GM23338 (cell line): Measurements from ENCODE around the gene IL4I1. TPM values are rescaled to one million over a fixed set of nuclear protein-coding genes. Genes with fewer than 3 reads are reported as not detected.

Experiments used
- ATAC-seq: fragments of 200-7000 bp; cut with Tn5 transposase; 3 replicates; pipeline ENCODE4 v1.9.1; 2020
- DNase-seq: peaks from one replicate; pipeline ENCODE4 v3.0.0-alpha.2; 2015; ENCODE audit warnings: low spot score
- H2AFZ ChIP-seq: fragments of 200-600 bp; sonication (generic); 2 replicates; pipeline ENCODE4 v1.8.0; 2016; ENCODE audit warnings: antibody characterized with exemption, mild to moderate bottlenecking, moderate library complexity
- H3F3A ChIP-seq: fragments of 200-600 bp; sonication (generic); replicated peaks from 2 replicates; pipeline ENCODE4 v1.8.0; 2017; ENCODE audit warnings: antibody characterized with exemption, mixed run types, low read depth
- H3K27ac ChIP-seq: fragments of 200-600 bp; sonication (generic); 2 replicates; pipeline ENCODE4 v1.6.1; 2016; ENCODE audit warnings: low read depth
- H3K27me3 ChIP-seq: fragments of 200-600 bp; sonication (generic); 2 replicates; pipeline ENCODE4 v1.8.0; 2016; ENCODE audit warnings: mild to moderate bottlenecking, mixed run types, moderate library complexity; ENCODE audit not compliant: insufficient read depth
- H3K36me3 ChIP-seq: fragments of 200-600 bp; sonication (generic); 2 replicates; pipeline ENCODE4 v1.8.0; 2016; ENCODE audit warnings: mild to moderate bottlenecking; ENCODE audit not compliant: insufficient read depth
- H3K4me1 ChIP-seq: fragments of 200-600 bp; sonication (generic); 2 replicates; pipeline ENCODE4 v1.8.0; 2016; ENCODE audit warnings: mild to moderate bottlenecking, moderate library complexity; ENCODE audit not compliant: insufficient read depth
- H3K4me2 ChIP-seq: fragments of 200-600 bp; sonication (generic); 2 replicates; pipeline ENCODE4 v1.7.1; 2017; ENCODE audit warnings: mixed run types
- H3K4me3 ChIP-seq: fragments of 200-600 bp; sonication (generic); 2 replicates; pipeline ENCODE4 v1.6.1; 2016; ENCODE audit warnings: mixed run types
- H3K79me2 ChIP-seq: fragments of 200-600 bp; sonication (generic); replicated peaks from 2 replicates; pipeline ENCODE4 v1.8.0; 2017; ENCODE audit warnings: mild to moderate bottlenecking; ENCODE audit not compliant: insufficient read depth
- H3K9me2 ChIP-seq: fragments of 200-600 bp; sonication (generic); 2 replicates; pipeline ENCODE4 v1.8.0; 2017; ENCODE audit not compliant: insufficient read depth
- H4K20me1 ChIP-seq: fragments of 200-600 bp; sonication (generic); replicated peaks from 2 replicates; pipeline ENCODE4 v1.8.0; 2017; ENCODE audit warnings: mild to moderate bottlenecking; ENCODE audit not compliant: insufficient read depth
- H3K27ac Mint-ChIP-seq: 2 replicates; pipeline ENCODE4 v1.8.0; 2020; ENCODE audit warnings: inconsistent platforms, mild to moderate bottlenecking, moderate library complexity, mixed read lengths
- H3K27me3 Mint-ChIP-seq: 3 replicates; pipeline ENCODE4 v1.8.0; 2022; ENCODE audit warnings: low read depth, mild to moderate bottlenecking, moderate library complexity, mixed read lengths, inconsistent platforms; ENCODE audit not compliant: insufficient read depth, poor library complexity
- H3K36me3 Mint-ChIP-seq: 3 replicates; pipeline ENCODE4 v1.8.0; 2021; ENCODE audit warnings: low read depth, mild to moderate bottlenecking, inconsistent platforms, moderate library complexity, mixed read lengths
- H3K4me1 Mint-ChIP-seq: 3 replicates; pipeline ENCODE4 v1.8.0; 2020; ENCODE audit warnings: mild to moderate bottlenecking, inconsistent platforms, mixed read lengths
- H3K4me3 Mint-ChIP-seq: 3 replicates; pipeline ENCODE4 v1.8.0; 2021; ENCODE audit warnings: moderate library complexity, mild to moderate bottlenecking, inconsistent platforms, mixed read lengths
- H3K9me3 Mint-ChIP-seq: 3 replicates; pipeline ENCODE4 v1.8.0; 2020; ENCODE audit warnings: moderate library complexity, mild to moderate bottlenecking, inconsistent platforms, mixed read lengths
- CREB1 ChIP-seq: fragments of 250-450 bp; sonication (Bioruptor Pico); IDR thresholded peaks from 2 replicates; pipeline ENCODE4 v1.5.0; 2020; ENCODE audit warnings: low read depth, mild to moderate bottlenecking, moderate library complexity
- CTCF ChIP-seq, 2 experiments: fragments of 200-600 bp in 1 of 2; sonication (generic) in 1 of 2; conservative IDR thresholded peaks; 2 replicates each; pipeline versions ENCODE4 v1.5.1 to v1.6.1; 2016 to 2017; ENCODE audit warnings: antibody characterized with exemption in 2 of 2, low read depth in 2 of 2, mild to moderate bottlenecking in 2 of 2, moderate library complexity in 1 of 2
- ETS1 ChIP-seq: IDR thresholded peaks from 2 replicates; pipeline ENCODE4 v1.6.1; 2016; ENCODE audit warnings: antibody characterized with exemption
- EZH2 ChIP-seq: fragments of 200-600 bp; sonication (generic); IDR thresholded peaks from one replicate; pipeline ENCODE4 v1.8.0; 2017; ENCODE audit warnings: antibody characterized with exemption, mild to moderate bottlenecking, low read depth; ENCODE audit not compliant: unreplicated experiment
- EZH2phosphoT487 ChIP-seq: fragments of 200-600 bp; sonication (generic); IDR thresholded peaks from one replicate; pipeline ENCODE4 v1.8.1; 2018; ENCODE audit warnings: antibody characterized with exemption; ENCODE audit not compliant: unreplicated experiment
- JUNB ChIP-seq: IDR thresholded peaks from one replicate; pipeline ENCODE4 v1.6.1; 2016; ENCODE audit warnings: antibody characterized with exemption; ENCODE audit not compliant: unreplicated experiment
- NANOG ChIP-seq: IDR thresholded peaks from 2 replicates; pipeline ENCODE4 v1.6.1; 2016; ENCODE audit warnings: antibody characterized with exemption, borderline replicate concordance
- POLR2AphosphoS5 ChIP-seq: IDR thresholded peaks from 2 replicates; pipeline ENCODE4 v1.6.1; 2016; ENCODE audit warnings: antibody characterized with exemption, low read depth
- STAT1 ChIP-seq: IDR thresholded peaks from one replicate; pipeline ENCODE4 v1.6.1; 2016; ENCODE audit warnings: antibody characterized with exemption; ENCODE audit not compliant: unreplicated experiment
- ZNF114 ChIP-seq: fragments of 250-450 bp; sonication (Bioruptor Pico); IDR thresholded peaks from 2 replicates; pipeline ENCODE4 v1.5.0; 2020; ENCODE audit warnings: mild to moderate bottlenecking, moderate library complexity
- ZNF331 ChIP-seq: fragments of 250-450 bp; sonication (Bioruptor Pico); IDR thresholded peaks from 2 replicates; pipeline ENCODE4 v1.5.0; 2020; ENCODE audit warnings: low read depth, mild to moderate bottlenecking, moderate library complexity
- polyA plus RNA-seq: library from polyadenylated mRNA; unstranded; fragments of >200 nt; fragmentation: Nextera tagmentation; extraction: Ambion mirVana; gene quantifications from 2 replicates; pipeline ENCODE4 v1.2.1, GENCODE V29; 2016
- total RNA-seq: library from RNA; depleted of rRNA; stranded (reverse); fragments of >200 nt; shearing (Covaris generic); gene quantifications from 2 replicates; pipeline ENCODE4 v1.2.3, GENCODE V29; 2014
- TF ChIP-seq, protein P1 (sequence below): IDR thresholded peaks from one replicate; pipeline ENCODE4 v1.6.1; 2018; ENCODE audit warnings: antibody characterized with exemption; ENCODE audit not compliant: unreplicated experiment
- TF ChIP-seq, protein P2 (sequence below): fragments of 250-450 bp; sonication (Bioruptor Pico); IDR thresholded peaks from 2 replicates; pipeline ENCODE4 v1.5.0; 2020; ENCODE audit warnings: mild to moderate bottlenecking, moderate library complexity

The IL4I1 gene
- total and polyA plus RNA-seq, 2 experiments from 2014 or later, result 0.60 to 0.69 TPM

- H3K36me3 ChIP-seq, result peaks cover 9% of the 10 kb centered on the region; the same call in 1 of the 2 replicates
- TF ChIP-seq EZH2 (no peak), JUNB (no peak), POLR2AphosphoS5 (no peak), NANOG (no peak), EZH2phosphoT487 (no peak), CREB1 (CRISPR knock-in tag) (no peak), ZNF331 (CRISPR knock-in tag) (no peak), ZNF114 (CRISPR knock-in tag) (no peak), CTCF (conservative IDR thresholded peaks at IDR 0.05; ENCODE audit: low read depth in 2 of 2) (no peak), STAT1 (no peak), ETS1 (no peak)
- TF ChIP-seq, protein P1, sequence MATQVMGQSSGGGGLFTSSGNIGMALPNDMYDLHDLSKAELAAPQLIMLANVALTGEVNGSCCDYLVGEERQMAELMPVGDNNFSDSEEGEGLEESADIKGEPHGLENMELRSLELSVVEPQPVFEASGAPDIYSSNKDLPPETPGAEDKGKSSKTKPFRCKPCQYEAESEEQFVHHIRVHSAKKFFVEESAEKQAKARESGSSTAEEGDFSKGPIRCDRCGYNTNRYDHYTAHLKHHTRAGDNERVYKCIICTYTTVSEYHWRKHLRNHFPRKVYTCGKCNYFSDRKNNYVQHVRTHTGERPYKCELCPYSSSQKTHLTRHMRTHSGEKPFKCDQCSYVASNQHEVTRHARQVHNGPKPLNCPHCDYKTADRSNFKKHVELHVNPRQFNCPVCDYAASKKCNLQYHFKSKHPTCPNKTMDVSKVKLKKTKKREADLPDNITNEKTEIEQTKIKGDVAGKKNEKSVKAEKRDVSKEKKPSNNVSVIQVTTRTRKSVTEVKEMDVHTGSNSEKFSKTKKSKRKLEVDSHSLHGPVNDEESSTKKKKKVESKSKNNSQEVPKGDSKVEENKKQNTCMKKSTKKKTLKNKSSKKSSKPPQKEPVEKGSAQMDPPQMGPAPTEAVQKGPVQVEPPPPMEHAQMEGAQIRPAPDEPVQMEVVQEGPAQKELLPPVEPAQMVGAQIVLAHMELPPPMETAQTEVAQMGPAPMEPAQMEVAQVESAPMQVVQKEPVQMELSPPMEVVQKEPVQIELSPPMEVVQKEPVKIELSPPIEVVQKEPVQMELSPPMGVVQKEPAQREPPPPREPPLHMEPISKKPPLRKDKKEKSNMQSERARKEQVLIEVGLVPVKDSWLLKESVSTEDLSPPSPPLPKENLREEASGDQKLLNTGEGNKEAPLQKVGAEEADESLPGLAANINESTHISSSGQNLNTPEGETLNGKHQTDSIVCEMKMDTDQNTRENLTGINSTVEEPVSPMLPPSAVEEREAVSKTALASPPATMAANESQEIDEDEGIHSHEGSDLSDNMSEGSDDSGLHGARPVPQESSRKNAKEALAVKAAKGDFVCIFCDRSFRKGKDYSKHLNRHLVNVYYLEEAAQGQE, result no peak
- TF ChIP-seq, protein P2, sequence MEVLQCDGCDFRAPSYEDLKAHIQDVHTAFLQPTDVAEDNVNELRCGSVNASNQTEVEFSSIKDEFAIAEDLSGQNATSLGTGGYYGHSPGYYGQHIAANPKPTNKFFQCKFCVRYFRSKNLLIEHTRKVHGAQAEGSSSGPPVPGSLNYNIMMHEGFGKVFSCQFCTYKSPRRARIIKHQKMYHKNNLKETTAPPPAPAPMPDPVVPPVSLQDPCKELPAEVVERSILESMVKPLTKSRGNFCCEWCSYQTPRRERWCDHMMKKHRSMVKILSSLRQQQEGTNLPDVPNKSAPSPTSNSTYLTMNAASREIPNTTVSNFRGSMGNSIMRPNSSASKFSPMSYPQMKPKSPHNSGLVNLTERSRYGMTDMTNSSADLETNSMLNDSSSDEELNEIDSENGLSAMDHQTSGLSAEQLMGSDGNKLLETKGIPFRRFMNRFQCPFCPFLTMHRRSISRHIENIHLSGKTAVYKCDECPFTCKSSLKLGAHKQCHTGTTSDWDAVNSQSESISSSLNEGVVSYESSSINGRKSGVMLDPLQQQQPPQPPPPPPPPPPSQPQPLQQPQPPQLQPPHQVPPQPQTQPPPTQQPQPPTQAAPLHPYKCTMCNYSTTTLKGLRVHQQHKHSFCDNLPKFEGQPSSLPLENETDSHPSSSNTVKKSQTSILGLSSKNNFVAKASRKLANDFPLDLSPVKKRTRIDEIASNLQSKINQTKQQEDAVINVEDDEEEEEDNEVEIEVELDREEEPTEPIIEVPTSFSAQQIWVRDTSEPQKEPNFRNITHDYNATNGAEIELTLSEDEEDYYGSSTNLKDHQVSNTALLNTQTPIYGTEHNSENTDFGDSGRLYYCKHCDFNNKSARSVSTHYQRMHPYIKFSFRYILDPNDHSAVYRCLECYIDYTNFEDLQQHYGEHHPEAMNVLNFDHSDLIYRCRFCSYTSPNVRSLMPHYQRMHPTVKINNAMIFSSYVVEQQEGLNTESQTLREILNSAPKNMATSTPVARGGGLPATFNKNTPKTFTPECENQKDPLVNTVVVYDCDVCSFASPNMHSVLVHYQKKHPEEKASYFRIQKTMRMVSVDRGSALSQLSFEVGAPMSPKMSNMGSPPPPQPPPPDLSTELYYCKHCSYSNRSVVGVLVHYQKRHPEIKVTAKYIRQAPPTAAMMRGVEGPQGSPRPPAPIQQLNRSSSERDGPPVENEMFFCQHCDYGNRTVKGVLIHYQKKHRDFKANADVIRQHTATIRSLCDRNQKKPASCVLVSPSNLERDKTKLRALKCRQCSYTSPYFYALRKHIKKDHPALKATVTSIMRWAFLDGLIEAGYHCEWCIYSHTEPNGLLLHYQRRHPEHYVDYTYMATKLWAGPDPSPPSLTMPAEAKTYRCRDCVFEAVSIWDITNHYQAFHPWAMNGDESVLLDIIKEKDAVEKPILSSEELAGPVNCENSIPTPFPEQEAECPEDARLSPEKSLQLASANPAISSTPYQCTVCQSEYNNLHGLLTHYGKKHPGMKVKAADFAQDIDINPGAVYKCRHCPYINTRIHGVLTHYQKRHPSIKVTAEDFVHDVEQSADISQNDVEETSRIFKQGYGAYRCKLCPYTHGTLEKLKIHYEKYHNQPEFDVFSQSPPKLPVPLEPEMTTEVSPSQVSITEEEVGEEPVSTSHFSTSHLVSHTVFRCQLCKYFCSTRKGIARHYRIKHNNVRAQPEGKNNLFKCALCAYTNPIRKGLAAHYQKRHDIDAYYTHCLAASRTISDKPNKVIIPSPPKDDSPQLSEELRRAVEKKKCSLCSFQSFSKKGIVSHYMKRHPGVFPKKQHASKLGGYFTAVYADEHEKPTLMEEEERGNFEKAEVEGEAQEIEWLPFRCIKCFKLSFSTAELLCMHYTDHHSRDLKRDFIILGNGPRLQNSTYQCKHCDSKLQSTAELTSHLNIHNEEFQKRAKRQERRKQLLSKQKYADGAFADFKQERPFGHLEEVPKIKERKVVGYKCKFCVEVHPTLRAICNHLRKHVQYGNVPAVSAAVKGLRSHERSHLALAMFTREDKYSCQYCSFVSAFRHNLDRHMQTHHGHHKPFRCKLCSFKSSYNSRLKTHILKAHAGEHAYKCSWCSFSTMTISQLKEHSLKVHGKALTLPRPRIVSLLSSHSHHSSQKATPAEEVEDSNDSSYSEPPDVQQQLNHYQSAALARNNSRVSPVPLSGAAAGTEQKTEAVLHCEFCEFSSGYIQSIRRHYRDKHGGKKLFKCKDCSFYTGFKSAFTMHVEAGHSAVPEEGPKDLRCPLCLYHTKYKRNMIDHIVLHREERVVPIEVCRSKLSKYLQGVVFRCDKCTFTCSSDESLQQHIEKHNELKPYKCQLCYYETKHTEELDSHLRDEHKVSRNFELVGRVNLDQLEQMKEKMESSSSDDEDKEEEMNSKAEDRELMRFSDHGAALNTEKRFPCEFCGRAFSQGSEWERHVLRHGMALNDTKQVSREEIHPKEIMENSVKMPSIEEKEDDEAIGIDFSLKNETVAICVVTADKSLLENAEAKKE, result no peak
- no peak overlapping the region for H2AFZ ChIP-seq
- peaks cover 20% of the 10 kb centered on the region for H3K4me1 Mint-ChIP-seq
- H3F3A ChIP-seq, result peaks cover 18% of the 10 kb centered on the region; the same call in 1 of the 2 replicates
- DNase-seq (no peak), ATAC-seq (no peak)
- H3K9me2 ChIP-seq, result no peaks in the 10 kb centered on the region
- no peak overlapping the region for H3K4me2 ChIP-seq
- H3K27me3 Mint-ChIP-seq, result peaks cover 26% of the 10 kb centered on the region
- no peak overlapping the region for H3K27ac Mint-ChIP-seq
- H3K27me3 ChIP-seq, result no peaks in the 10 kb centered on the region
- H3K79me2 ChIP-seq, result peaks cover 18% of the 10 kb centered on the region
- H3K4me3 Mint-ChIP-seq, result no peak overlapping the region
- peaks cover 10% of the 10 kb centered on the region for H3K4me1 ChIP-seq
- peaks cover 55% of the 10 kb centered on the region for H4K20me1 ChIP-seq
- no peak overlapping the region for H3K4me3 ChIP-seq
- no peak overlapping the region for H3K27ac ChIP-seq
- no peaks in the 10 kb centered on the region; the same call in 1 of the 3 replicates for H3K9me3 Mint-ChIP-seq
- H3K36me3 Mint-ChIP-seq, result peaks cover 84% of the 10 kb centered on the region
Measured at GRCh38 chr19:49910179-49910578, 13.5 kb upstream of the IL4I1 start.
